GM12878 (cell line): Measurements from ENCODE around the gene TNFRSF6B. TPM values are rescaled to one million over a fixed set of nuclear protein-coding genes. Genes with fewer than 3 reads are reported as not detected.

Experiments used
- ATAC-seq: fragments of 200-7000 bp; cut with Tn5 transposase; 3 replicates; pipeline ENCODE4 v1.9.1; 2020; ENCODE audit warnings: mild to moderate bottlenecking, moderate library complexity
- BruUV-seq: library from RNA; stranded (reverse); fragments of 400-500 nt; replicated peaks from 2 replicates; lab custom pipeline; 2021; lab: Mats Ljungman, UMichigan
- CTCF ChIA-PET: fragments of 300-600 bp; sonication (Branson Sonifier 250); formaldehyde crosslinking; extraction: SDS; loops from one replicate; lab custom pipeline; 2021; ENCODE audit warnings: inconsistent platforms; lab: Yijun Ruan, JAX
- POLR2A ChIA-PET: fragments of 350-600 bp; formaldehyde crosslinking; extraction: SDS; loops from one replicate; lab custom pipeline; 2021; ENCODE audit warnings: inconsistent platforms; lab: Charles Lee
- RAD21 ChIA-PET: fragments of 300-600 bp; sonication (Branson Sonifier 250); formaldehyde crosslinking; loops from one replicate; lab custom pipeline; 2023; ENCODE audit warnings: antibody characterized with exemption; ENCODE audit not compliant: unreplicated experiment; lab: Charles Lee
- SMC1A ChIA-PET: fragments of 300-600 bp; sonication (Branson Sonifier 250); formaldehyde crosslinking; loops from one replicate; lab custom pipeline; 2023; ENCODE audit not compliant: unreplicated experiment, uncharacterized antibody; lab: Charles Lee
- DNase-seq: peaks from one replicate; pipeline ENCODE4 v3.0.0-alpha.2; 2011; ENCODE audit warnings: low read depth, low spot score
- FAIRE-seq: peaks from 3 replicates; lab custom pipeline; 2011; peaks lifted over from hg19 to GRCh38; lab: Jason Lieb, UNC
- H2AFZ ChIP-seq: 2 replicates; pipeline ENCODE4 v1.6.0; 2011; ENCODE audit warnings: low read depth, low read length, control low read depth; ENCODE audit not compliant: control insufficient read depth
- H3K27ac ChIP-seq: 2 replicates; pipeline ENCODE4 v1.5.1; 2011; ENCODE audit warnings: control low read depth; ENCODE audit not compliant: control insufficient read depth, insufficient read depth
- H3K27me3 ChIP-seq, 2 experiments: replicated peaks in 1 of 2; 2 replicates each; pipeline versions ENCODE4 v1.6.0 to v1.6.1; 2011; ENCODE audit warnings: low read length in 1 of 2; ENCODE audit not compliant: control insufficient read depth in 2 of 2, insufficient read depth in 2 of 2
- H3K36me3 ChIP-seq, 2 experiments: 2 replicates each; pipeline ENCODE4 v1.5.1; 2011; ENCODE audit warnings: low read length in 1 of 2; ENCODE audit not compliant: control insufficient read depth in 2 of 2, insufficient read depth in 2 of 2
- H3K4me1 ChIP-seq: 2 replicates; pipeline ENCODE4 v1.6.1; 2011; ENCODE audit warnings: mild to moderate bottlenecking, low read length, moderate library complexity, mixed read lengths; ENCODE audit not compliant: control insufficient read depth, insufficient read depth
- H3K4me2 ChIP-seq: 2 replicates; pipeline ENCODE4 v1.6.0; 2011; ENCODE audit warnings: control low read depth; ENCODE audit not compliant: control insufficient read depth, insufficient read depth
- H3K4me3 ChIP-seq: fragments of 200-600 bp; sonication (generic); 2 replicates; pipeline ENCODE4 v1.5.1; 2016
- H3K79me2 ChIP-seq: 2 replicates; pipeline ENCODE4 v1.6.0; 2011; ENCODE audit warnings: low read length; ENCODE audit not compliant: control insufficient read depth, insufficient read depth
- H3K9ac ChIP-seq: 2 replicates; pipeline ENCODE4 v1.8.0; 2011; ENCODE audit warnings: low read length, control low read depth, mixed read lengths; ENCODE audit not compliant: control insufficient read depth, insufficient read depth
- H3K9me3 ChIP-seq: replicated peaks from 3 replicates; pipeline ENCODE4 v1.5.1; 2011; ENCODE audit warnings: mild to moderate bottlenecking, low read length; ENCODE audit not compliant: control insufficient read depth, insufficient read depth
- H4K20me1 ChIP-seq: 2 replicates; pipeline ENCODE4 v1.6.0; 2011; ENCODE audit not compliant: control insufficient read depth, insufficient read depth
- ATF2 ChIP-seq: IDR thresholded peaks from 2 replicates; pipeline ENCODE4 v1.6.1; 2012; ENCODE audit warnings: low read length, inconsistent platforms
- BMI1 ChIP-seq: fragments of 450-650 bp; IDR thresholded peaks from 2 replicates; pipeline ENCODE4 v1.6.1; 2016; ENCODE audit warnings: mild to moderate bottlenecking, moderate library complexity, borderline replicate concordance
- CEBPB ChIP-seq, 2 experiments: fragments of 150-350 bp in 1 of 2; IDR thresholded peaks; 2 replicates each; pipeline ENCODE4 v1.6.1; 2012 to 2014; ENCODE audit warnings: low read depth in 2 of 2, low read length in 2 of 2, borderline replicate concordance in 1 of 2, inconsistent platforms in 1 of 2
- HDAC2 ChIP-seq: fragments of 200-600 bp; sonication (generic); IDR thresholded peaks from 2 replicates; pipeline ENCODE4 v1.6.1; 2017
- NFIC ChIP-seq: IDR thresholded peaks from 2 replicates; pipeline ENCODE4 v1.6.1; 2012; ENCODE audit warnings: low read depth, mild to moderate bottlenecking, inconsistent platforms, low read length, moderate library complexity
- POLR2AphosphoS5 ChIP-seq: IDR thresholded peaks from 2 replicates; pipeline ENCODE4 v1.6.1; 2011; ENCODE audit warnings: mild to moderate bottlenecking, low read length, inconsistent platforms
- SIN3A ChIP-seq: IDR thresholded peaks from 2 replicates; pipeline ENCODE4 v1.6.1; 2012; ENCODE audit warnings: low read depth, low read length, improper control_type of control experiment
- STAT1 ChIP-seq: fragments of 450-650 bp; conservative IDR thresholded peaks from 2 replicates; pipeline ENCODE4 v1.6.1; 2014; ENCODE audit warnings: antibody characterized with exemption, mild to moderate bottlenecking
- TBL1XR1 ChIP-seq: IDR thresholded peaks from 2 replicates; pipeline ENCODE4 v1.6.1; 2012; ENCODE audit warnings: low read depth, low read length, improper control_type of control experiment
- ZBED1 ChIP-seq: IDR thresholded peaks from 2 replicates; pipeline ENCODE4 v1.6.1; 2016; ENCODE audit warnings: borderline replicate concordance
- ZSCAN29 ChIP-seq: fragments of 450-650 bp; IDR thresholded peaks from 2 replicates; pipeline ENCODE4 v1.6.1; 2017; ENCODE audit warnings: mild to moderate bottlenecking, moderate library complexity
- WGBS: methylation state at CpG from one replicate; pipeline ENCODE4 v1.1.6; 2016; ENCODE audit warnings: low lambda C conversion rate; ENCODE audit not compliant: insufficient replicate concordance, insufficient coverage; ENCODE audit errors: missing lambda C conversion rate; 5-methylcytosine and 5-hydroxymethylcytosine counted together
- in situ Hi-C: fragments of 300-500 bp; cut with MboI; formaldehyde crosslinking; loops from 9 replicates; pipeline ENCODE4 v1.14.3; 2018; ENCODE audit warnings: mixed read lengths
- intact Hi-C: fragments of 100-400 bp; cut with micrococcal nuclease; formaldehyde crosslinking; loops from one replicate; pipeline ENCODE4 v1.14.2; 2022; ENCODE audit not compliant: unreplicated experiment
- polyA plus RNA-seq, 11 experiments: library from polyadenylated mRNA; depleted of rRNA in 4 of 11; unstranded in 6 of 11; stranded (reverse) in 5 of 11; fragments of >200 nt; fragmentation: Nextera tagmentation in 4 of 11; fragmentation: Illumina TruSeq in 1 of 11; extraction: Ambion mirVana in 4 of 11; extraction: Trizol in 1 of 11; gene quantifications; 1 replicate in 1 of 11; 2 replicates in 10 of 11; pipeline versions ENCODE4 v1.2.1 to v1.2.3, GENCODE V29; 2011 to 2016; ENCODE audit warnings: inconsistent platforms in 2 of 11, missing spikeins in 2 of 11, low read depth in 1 of 11
- total RNA-seq, 4 experiments: library from RNA; depleted of rRNA in 3 of 4; stranded (reverse); fragments of >200 nt in 3 of 4; fragmentation: Illumina TruSeq in 1 of 4; extraction: Trizol in 1 of 4; gene quantifications; 2 replicates each; pipeline versions ENCODE4 v1.2.1 to v1.2.3, GENCODE V29; 2013 to 2021

Gene TNFRSF6B
- total and polyA plus RNA-seq, 10 of the 15 experiments (the other 5 are each of a cell fraction or from before 2014, with no cell fraction given) = 0.67 to 2.2 (median 1.8) TPM; not detected in 7

- Histone ChIP-seq H4K20me1 (no peaks in the 10 kb centered on the region), H3K9ac (no peak overlapping the region), H2AFZ (no peak overlapping the region), H3K27ac (no peak overlapping the region), H3K4me3 (no peak overlapping the region), H3K36me3 (peaks cover 0 to 4% of the 10 kb centered on the region in 2 experiments; a peak in 2 of 4 replicates), H3K9me3 (no peaks in the 10 kb centered on the region), H3K27me3 (no peaks in the 10 kb centered on the region), H3K79me2 (no peaks in the 10 kb centered on the region), H3K4me2 (no peak overlapping the region), H3K4me1 (no peaks in the 10 kb centered on the region)
- CTCF ChIA-PET = no interaction called here
- no peak for TF ChIP-seq TBL1XR1
- TF ChIP-seq POLR2AphosphoS5 = no peak
- TF ChIP-seq ZBED1 = no peak
- TF ChIP-seq SIN3A = no peak
- no peak for TF ChIP-seq BMI1
- no peak for TF ChIP-seq ATF2
- TF ChIP-seq NFIC = no peak
- no peak for TF ChIP-seq STAT1
- no peak for TF ChIP-seq ZSCAN29
- no peak for TF ChIP-seq CEBPB (IDR thresholded peaks at IDR 0.05; ENCODE audit: borderline replicate concordance in 1 of 2, low read depth in 2 of 2, low read length in 2 of 2)
- no peak for TF ChIP-seq HDAC2
- FAIRE-seq (no peak), DNase-seq (no peak), ATAC-seq (no peak)
- intact Hi-C loops (no loop called here), in situ Hi-C loops (no loop called here)
- RAD21 ChIA-PET = no interaction called here
- SMC1A ChIA-PET = no interaction called here
- BruUV-seq = no TSS peak
- 96% methylated on average over 42 of the region's 47 CpGs for WGBS
- POLR2A ChIA-PET = no interaction called here
Observed at GRCh38 chr20:63746751-63747315, 50.4 kb downstream of the TNFRSF6B start.
